GM23338 (cell line): ENCODE measurements around the gene PDE4D. TPM values are rescaled to one million over a fixed set of nuclear protein-coding genes. Genes with fewer than 3 reads are reported as not detected.

Source experiments
- CREB1 ChIP-seq: fragments of 250-450 bp; sonication (Bioruptor Pico); IDR thresholded peaks from 2 replicates; pipeline ENCODE4 v1.5.0; 2020; ENCODE audit warnings: low read depth, mild to moderate bottlenecking, moderate library complexity
- EZH2 ChIP-seq: fragments of 200-600 bp; sonication (generic); IDR thresholded peaks from one replicate; pipeline ENCODE4 v1.8.0; 2017; ENCODE audit warnings: antibody characterized with exemption, mild to moderate bottlenecking, low read depth; ENCODE audit not compliant: unreplicated experiment
- EZH2phosphoT487 ChIP-seq: fragments of 200-600 bp; sonication (generic); IDR thresholded peaks from one replicate; pipeline ENCODE4 v1.8.1; 2018; ENCODE audit warnings: antibody characterized with exemption; ENCODE audit not compliant: unreplicated experiment
- JUNB ChIP-seq: IDR thresholded peaks from one replicate; pipeline ENCODE4 v1.6.1; 2016; ENCODE audit warnings: antibody characterized with exemption; ENCODE audit not compliant: unreplicated experiment
- NANOG ChIP-seq: IDR thresholded peaks from 2 replicates; pipeline ENCODE4 v1.6.1; 2016; ENCODE audit warnings: antibody characterized with exemption, borderline replicate concordance
- POLR2AphosphoS5 ChIP-seq: IDR thresholded peaks from 2 replicates; pipeline ENCODE4 v1.6.1; 2016; ENCODE audit warnings: antibody characterized with exemption, low read depth
- ZNF114 ChIP-seq: fragments of 250-450 bp; sonication (Bioruptor Pico); IDR thresholded peaks from 2 replicates; pipeline ENCODE4 v1.5.0; 2020; ENCODE audit warnings: mild to moderate bottlenecking, moderate library complexity
- microRNA counts: library from miRNA; unstranded; fragments of <30 nt; microRNA quantifications from one replicate; lab custom pipeline; 2017
- microRNA-seq: library from miRNA; unstranded; fragments of <30 nt; microRNA quantifications from one replicate; pipeline ENCODE4, GENCODE V29; 2017
- polyA plus RNA-seq: library from polyadenylated mRNA; unstranded; fragments of >200 nt; fragmentation: Nextera tagmentation; extraction: Ambion mirVana; gene quantifications from 2 replicates; pipeline ENCODE4 v1.2.1, GENCODE V29; 2016
- small RNA-seq: library from RNA; depleted of rRNA; stranded (forward); fragments of <200 nt; gene quantifications from one replicate; pipeline ENCODE3, GENCODE V24; 2014; ENCODE audit warnings: low replicate concordance
- total RNA-seq: library from RNA; depleted of rRNA; stranded (reverse); fragments of >200 nt; shearing (Covaris generic); gene quantifications from 2 replicates; pipeline ENCODE4 v1.2.3, GENCODE V29; 2014
- TF ChIP-seq, protein P1 (sequence below), 2 experiments: fragments of 200-600 bp in 1 of 2; sonication (generic) in 1 of 2; conservative IDR thresholded peaks; 2 replicates each; pipeline versions ENCODE4 v1.5.1 to v1.6.1; 2016 to 2017; ENCODE audit warnings: antibody characterized with exemption in 2 of 2, low read depth in 2 of 2, mild to moderate bottlenecking in 2 of 2, moderate library complexity in 1 of 2
- TF ChIP-seq, protein P2 (sequence below): IDR thresholded peaks from one replicate; pipeline ENCODE4 v1.6.1; 2018; ENCODE audit warnings: antibody characterized with exemption; ENCODE audit not compliant: unreplicated experiment
- TF ChIP-seq, protein P3 (sequence below): IDR thresholded peaks from 2 replicates; pipeline ENCODE4 v1.6.1; 2016; ENCODE audit warnings: antibody characterized with exemption

PDE4D gene
- total and polyA plus RNA-seq, 2 experiments from 2014 or later: 2.1 to 4.7 TPM

DNA sequence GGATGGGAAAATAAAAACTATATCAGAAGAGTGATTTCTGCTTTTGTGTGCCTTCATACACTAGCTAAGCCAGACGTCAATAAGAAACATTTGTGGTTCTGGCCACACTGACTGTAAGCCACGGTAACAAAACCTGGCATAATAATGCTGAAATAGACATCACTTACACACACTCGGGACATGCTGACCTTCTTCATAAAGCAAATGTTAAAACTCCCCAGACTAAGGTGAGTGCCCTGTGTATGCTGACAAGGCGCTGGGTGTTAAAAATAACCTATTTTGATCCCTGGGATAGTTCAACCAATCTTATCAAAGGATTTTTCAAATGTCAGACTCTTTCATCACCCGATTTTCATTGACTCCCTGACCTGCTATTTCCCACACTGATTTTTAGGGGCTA is 973.7 kb downstream of the PDE4D start (continued):
- TF ChIP-seq JUNB (no peak), EZH2 (no peak), CREB1 (CRISPR knock-in tag) (no peak), ZNF114 (CRISPR knock-in tag) (no peak), EZH2phosphoT487 (no peak), NANOG (no peak), POLR2AphosphoS5 (no peak)
- TF ChIP-seq, protein P1, sequence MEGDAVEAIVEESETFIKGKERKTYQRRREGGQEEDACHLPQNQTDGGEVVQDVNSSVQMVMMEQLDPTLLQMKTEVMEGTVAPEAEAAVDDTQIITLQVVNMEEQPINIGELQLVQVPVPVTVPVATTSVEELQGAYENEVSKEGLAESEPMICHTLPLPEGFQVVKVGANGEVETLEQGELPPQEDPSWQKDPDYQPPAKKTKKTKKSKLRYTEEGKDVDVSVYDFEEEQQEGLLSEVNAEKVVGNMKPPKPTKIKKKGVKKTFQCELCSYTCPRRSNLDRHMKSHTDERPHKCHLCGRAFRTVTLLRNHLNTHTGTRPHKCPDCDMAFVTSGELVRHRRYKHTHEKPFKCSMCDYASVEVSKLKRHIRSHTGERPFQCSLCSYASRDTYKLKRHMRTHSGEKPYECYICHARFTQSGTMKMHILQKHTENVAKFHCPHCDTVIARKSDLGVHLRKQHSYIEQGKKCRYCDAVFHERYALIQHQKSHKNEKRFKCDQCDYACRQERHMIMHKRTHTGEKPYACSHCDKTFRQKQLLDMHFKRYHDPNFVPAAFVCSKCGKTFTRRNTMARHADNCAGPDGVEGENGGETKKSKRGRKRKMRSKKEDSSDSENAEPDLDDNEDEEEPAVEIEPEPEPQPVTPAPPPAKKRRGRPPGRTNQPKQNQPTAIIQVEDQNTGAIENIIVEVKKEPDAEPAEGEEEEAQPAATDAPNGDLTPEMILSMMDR (conservative IDR thresholded peaks at IDR 0.05; ENCODE audit: low read depth in 2 of 2): no peak
- TF ChIP-seq, protein P2, sequence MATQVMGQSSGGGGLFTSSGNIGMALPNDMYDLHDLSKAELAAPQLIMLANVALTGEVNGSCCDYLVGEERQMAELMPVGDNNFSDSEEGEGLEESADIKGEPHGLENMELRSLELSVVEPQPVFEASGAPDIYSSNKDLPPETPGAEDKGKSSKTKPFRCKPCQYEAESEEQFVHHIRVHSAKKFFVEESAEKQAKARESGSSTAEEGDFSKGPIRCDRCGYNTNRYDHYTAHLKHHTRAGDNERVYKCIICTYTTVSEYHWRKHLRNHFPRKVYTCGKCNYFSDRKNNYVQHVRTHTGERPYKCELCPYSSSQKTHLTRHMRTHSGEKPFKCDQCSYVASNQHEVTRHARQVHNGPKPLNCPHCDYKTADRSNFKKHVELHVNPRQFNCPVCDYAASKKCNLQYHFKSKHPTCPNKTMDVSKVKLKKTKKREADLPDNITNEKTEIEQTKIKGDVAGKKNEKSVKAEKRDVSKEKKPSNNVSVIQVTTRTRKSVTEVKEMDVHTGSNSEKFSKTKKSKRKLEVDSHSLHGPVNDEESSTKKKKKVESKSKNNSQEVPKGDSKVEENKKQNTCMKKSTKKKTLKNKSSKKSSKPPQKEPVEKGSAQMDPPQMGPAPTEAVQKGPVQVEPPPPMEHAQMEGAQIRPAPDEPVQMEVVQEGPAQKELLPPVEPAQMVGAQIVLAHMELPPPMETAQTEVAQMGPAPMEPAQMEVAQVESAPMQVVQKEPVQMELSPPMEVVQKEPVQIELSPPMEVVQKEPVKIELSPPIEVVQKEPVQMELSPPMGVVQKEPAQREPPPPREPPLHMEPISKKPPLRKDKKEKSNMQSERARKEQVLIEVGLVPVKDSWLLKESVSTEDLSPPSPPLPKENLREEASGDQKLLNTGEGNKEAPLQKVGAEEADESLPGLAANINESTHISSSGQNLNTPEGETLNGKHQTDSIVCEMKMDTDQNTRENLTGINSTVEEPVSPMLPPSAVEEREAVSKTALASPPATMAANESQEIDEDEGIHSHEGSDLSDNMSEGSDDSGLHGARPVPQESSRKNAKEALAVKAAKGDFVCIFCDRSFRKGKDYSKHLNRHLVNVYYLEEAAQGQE: no peak
- TF ChIP-seq, protein P3, sequence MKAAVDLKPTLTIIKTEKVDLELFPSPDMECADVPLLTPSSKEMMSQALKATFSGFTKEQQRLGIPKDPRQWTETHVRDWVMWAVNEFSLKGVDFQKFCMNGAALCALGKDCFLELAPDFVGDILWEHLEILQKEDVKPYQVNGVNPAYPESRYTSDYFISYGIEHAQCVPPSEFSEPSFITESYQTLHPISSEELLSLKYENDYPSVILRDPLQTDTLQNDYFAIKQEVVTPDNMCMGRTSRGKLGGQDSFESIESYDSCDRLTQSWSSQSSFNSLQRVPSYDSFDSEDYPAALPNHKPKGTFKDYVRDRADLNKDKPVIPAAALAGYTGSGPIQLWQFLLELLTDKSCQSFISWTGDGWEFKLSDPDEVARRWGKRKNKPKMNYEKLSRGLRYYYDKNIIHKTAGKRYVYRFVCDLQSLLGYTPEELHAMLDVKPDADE: no peak

MicroRNAs encoded within 50 kb of the gene (microRNA counts, 767-probe panel; counts per million panel counts)
- microRNA hsa-miR-582-3p (lab: Ali Mortazavi, UCI) (not detected), microRNA hsa-miR-582-5p (lab: Ali Mortazavi, UCI) (not detected)

Small RNAs within 50 kb of the gene (microRNA-seq; reads per million reads assigned to microRNA genes)
- 1.1 reads per million for gene MIR582

Small RNAs within 50 kb of the gene (small RNA-seq; reads per million reads assigned to genes)
- 0.07 reads per million for gene MIR582
